ENCODE measurements around the gene OGG1. TPM values are rescaled to one million over a fixed set of nuclear protein-coding genes. Genes with fewer than 3 reads are reported as not detected.

OGG1 gene
- total RNA-seq, 2 donors from 2014 or later: 22.6 to 38.2 TPM

DNA sequence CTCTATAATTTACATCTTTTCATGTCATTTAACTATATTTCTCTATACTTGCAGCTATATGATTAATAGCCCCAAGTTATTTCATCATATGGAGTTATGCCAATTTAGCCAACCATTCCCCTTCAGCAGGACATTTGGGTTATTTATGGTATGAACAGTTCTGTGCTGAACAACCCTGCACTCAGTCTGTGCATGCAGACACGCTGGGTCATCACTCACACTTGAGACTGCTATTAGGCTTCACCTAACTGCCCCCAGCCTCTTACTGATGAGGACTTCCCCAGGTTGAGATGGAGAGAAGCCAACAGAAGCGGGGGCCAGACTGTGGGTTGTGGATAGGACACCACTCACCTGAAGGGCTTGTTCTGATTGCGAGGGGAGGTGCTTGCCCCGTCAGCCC is 35.2 kb downstream of the OGG1 start:
- H3K36me3 ChIP-seq: peaks cover 11 to 17% of the 10 kb centered on the region in 2 donors
- TF ChIP-seq POLR2A (IDR thresholded peaks at IDR 0.05): no peak
- no peak for TF ChIP-seq POLR2AphosphoS5 (IDR thresholded peaks at IDR 0.05)
- TF ChIP-seq, protein P1, sequence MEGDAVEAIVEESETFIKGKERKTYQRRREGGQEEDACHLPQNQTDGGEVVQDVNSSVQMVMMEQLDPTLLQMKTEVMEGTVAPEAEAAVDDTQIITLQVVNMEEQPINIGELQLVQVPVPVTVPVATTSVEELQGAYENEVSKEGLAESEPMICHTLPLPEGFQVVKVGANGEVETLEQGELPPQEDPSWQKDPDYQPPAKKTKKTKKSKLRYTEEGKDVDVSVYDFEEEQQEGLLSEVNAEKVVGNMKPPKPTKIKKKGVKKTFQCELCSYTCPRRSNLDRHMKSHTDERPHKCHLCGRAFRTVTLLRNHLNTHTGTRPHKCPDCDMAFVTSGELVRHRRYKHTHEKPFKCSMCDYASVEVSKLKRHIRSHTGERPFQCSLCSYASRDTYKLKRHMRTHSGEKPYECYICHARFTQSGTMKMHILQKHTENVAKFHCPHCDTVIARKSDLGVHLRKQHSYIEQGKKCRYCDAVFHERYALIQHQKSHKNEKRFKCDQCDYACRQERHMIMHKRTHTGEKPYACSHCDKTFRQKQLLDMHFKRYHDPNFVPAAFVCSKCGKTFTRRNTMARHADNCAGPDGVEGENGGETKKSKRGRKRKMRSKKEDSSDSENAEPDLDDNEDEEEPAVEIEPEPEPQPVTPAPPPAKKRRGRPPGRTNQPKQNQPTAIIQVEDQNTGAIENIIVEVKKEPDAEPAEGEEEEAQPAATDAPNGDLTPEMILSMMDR (IDR thresholded peaks at IDR 0.05): no peak
- H3K27ac ChIP-seq: no peak overlapping the region
- no peaks in the 10 kb centered on the region for H3K9me3 ChIP-seq
- 96% methylated on average over 4 of the region's 4 CpGs for WGBS
- intact Hi-C loops (cut with DNase I): no loop called here
- no peak overlapping the region for H3K4me3 ChIP-seq
- H3K27me3 ChIP-seq (replicated peaks; ENCODE audit: insufficient read depth): no peaks in the 10 kb centered on the region
- H3K4me1 ChIP-seq (replicated peaks): no peaks in the 10 kb centered on the region
- DNase-seq (ENCODE audit: low spot score): no peak

DNA sequence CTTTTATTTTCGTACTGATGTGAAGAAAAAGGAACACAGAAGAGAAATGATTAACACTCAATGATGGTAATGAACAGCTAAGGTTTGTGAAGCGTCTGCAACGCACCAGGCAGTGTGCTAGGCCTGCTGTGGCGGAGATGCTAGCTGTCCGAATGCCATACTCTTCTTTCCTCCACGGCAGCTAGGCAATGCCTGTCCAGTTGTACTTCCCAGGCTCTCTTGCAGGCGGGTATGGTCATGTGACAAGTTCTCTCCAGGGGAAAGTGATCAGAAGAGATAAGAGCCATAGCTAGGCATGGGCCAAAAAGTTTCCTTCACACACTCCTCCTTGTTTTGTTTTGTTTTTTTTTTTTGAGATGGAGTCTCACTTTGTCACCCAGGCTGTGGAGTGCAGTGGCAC is 35.9 kb downstream of the OGG1 start:
- intact Hi-C loops (cut with DNase I): no loop called here
- H3K27me3 ChIP-seq (replicated peaks; ENCODE audit: insufficient read depth): no peaks in the 10 kb centered on the region
- 63% methylated on average over 7 of the region's 7 CpGs for WGBS
- H3K4me1 ChIP-seq (replicated peaks): no peaks in the 10 kb centered on the region
- DNase-seq (ENCODE audit: low spot score): no peak
- peaks cover 11 to 17% of the 10 kb centered on the region in 2 donors for H3K36me3 ChIP-seq
- H3K4me3 ChIP-seq: no peak overlapping the region
- peak; percentile 35 for TF ChIP-seq POLR2AphosphoS5 (IDR thresholded peaks at IDR 0.05)
- TF ChIP-seq, protein P1 (IDR thresholded peaks at IDR 0.05): no peak
- no peak for TF ChIP-seq POLR2A (IDR thresholded peaks at IDR 0.05)
- no peaks in the 10 kb centered on the region for H3K9me3 ChIP-seq
- no peak overlapping the region for H3K27ac ChIP-seq

DNA sequence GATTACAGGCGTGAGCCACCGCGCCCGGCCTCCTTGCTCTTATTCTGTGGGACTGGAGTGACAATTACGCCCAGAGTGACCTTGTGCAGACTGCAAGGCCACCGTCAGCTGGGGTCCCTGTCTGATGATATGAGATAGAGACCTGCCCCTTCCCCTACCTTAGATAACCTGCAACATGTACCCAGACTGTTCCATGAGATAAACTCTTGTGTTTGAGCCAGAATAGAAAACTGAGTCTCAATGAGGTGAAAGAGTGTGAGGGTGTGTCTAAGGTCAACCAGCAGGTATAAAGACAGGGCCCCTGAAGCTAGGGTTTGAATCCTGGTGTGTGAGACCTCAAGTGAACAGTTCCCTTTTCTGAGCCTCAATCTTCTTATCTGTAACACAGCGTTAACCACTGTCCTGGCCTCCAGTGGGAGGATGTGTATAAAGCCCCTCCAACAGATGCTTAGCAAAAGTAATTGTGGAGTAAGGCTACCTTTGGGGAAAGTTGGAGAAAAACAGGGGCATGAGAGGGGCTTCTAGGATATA is 36.5 kb downstream of the OGG1 start:
- over 99% methylated on average over 7 of the region's 7 CpGs for WGBS
- no peak for DNase-seq (ENCODE audit: low spot score)
- intact Hi-C loops (cut with DNase I): no loop called here
- Histone ChIP-seq H3K9me3 (no peaks in the 10 kb centered on the region), H3K4me1 (replicated peaks) (no peaks in the 10 kb centered on the region), H3K36me3 (peaks cover 11 to 17% of the 10 kb centered on the region in 2 donors), H3K27me3 (replicated peaks; ENCODE audit: insufficient read depth) (no peaks in the 10 kb centered on the region), H3K4me3 (no peak overlapping the region), H3K27ac (no peak overlapping the region)
- TF ChIP-seq, protein P1 (IDR thresholded peaks at IDR 0.05): no peak
- TF ChIP-seq POLR2A (IDR thresholded peaks at IDR 0.05): no peak
- TF ChIP-seq POLR2AphosphoS5 (IDR thresholded peaks at IDR 0.05): no peak

- H3K9me3 ChIP-seq: no peaks in the 10 kb centered on the region
- TF ChIP-seq, protein P1 (IDR thresholded peaks at IDR 0.05): no peak
- TF ChIP-seq POLR2A (IDR thresholded peaks at IDR 0.05): no peak
- TF ChIP-seq POLR2AphosphoS5 (IDR thresholded peaks at IDR 0.05): no peak
- no peak for DNase-seq (ENCODE audit: low spot score)
- peaks cover 11 to 17% of the 10 kb centered on the region in 2 donors for H3K36me3 ChIP-seq
- no peaks in the 10 kb centered on the region for H3K27me3 ChIP-seq (replicated peaks; ENCODE audit: insufficient read depth)
- H3K27ac ChIP-seq: no peak overlapping the region
- intact Hi-C loops (cut with DNase I): no loop called here
- H3K4me1 ChIP-seq (replicated peaks): no peaks in the 10 kb centered on the region
- WGBS: 88% methylated on average over 13 of the region's 13 CpGs
- no peak overlapping the region for H3K4me3 ChIP-seq
Observed at GRCh38 chr3:9786825-9787669, 37.3 kb downstream of the OGG1 start.
